Measurements from ENCODE around the gene PRR7. TPM values are rescaled to one million over a fixed set of nuclear protein-coding genes. Genes with fewer than 3 reads are reported as not detected.

PRR7 gene
- total RNA-seq, 1 donor from 2014 or later: 3.0 TPM

DNA sequence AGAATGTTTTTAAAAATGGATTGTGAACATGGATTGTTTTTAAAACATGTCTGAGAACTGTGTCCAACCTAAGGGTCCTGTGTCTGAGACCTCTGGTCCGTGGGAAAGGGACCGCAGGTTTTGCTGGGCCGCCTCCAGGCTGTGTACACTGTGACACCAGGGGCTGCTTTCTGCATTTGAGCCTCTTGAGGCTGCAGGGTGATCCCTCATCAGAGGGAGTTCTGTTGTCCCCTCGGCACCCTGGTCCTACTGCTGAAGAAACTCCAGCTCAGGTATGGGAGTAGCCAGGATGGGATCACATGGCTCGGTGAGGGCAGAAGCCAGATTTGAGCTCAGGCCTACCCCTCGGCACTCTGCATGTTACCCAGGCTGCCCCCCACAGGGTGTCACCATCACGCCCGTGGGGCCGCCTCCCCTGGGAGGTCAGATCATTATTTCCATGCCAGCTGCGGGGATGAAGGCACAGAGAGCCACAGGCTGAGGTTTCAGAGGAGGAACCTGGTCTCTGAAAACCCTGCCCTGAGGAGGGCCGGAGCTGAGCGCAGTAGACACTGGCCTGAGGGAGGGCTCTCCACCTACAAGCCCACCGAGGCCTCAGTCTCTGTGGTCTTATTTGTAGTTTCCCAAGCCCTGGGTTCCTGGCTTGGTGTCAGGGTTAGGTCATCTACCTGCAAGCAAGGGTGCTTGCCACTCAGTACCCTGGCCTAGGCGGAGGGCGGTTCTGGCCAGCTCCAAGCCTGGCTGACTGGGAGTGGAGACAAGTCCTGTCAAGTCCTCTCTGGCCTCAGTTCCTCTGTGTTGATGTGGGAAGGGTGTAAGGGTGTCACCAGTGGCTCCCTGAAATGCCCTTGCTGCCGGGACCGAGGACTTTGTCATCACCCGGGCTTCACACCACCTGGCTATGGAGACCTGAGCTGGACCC is 2.8 kb downstream of the PRR7 start:
- intact Hi-C loops (cut with micrococcal nuclease): no loop called here

- intact Hi-C loops (cut with micrococcal nuclease): no loop called here
These were observed 4.2 kb downstream of the PRR7 start for GRCh38 chr5:177450667-177451424.

- intact Hi-C loops (cut with micrococcal nuclease): no loop called here
These were observed 6.3 kb downstream of the PRR7 start for GRCh38 chr5:177452688-177453638.

- intact Hi-C loops (cut with micrococcal nuclease): loop anchor here (1.0 kb wide), 2 partner anchors 8 to 28 kb away; partner anchors contain the start of genes GRK6 and PRR7
These were observed 7.3 kb downstream of the PRR7 start for GRCh38 chr5:177453852-177454396.

GRCh38 chr5:177454397-177455035 is 7.9 kb downstream of the PRR7 start:
- intact Hi-C loops (cut with micrococcal nuclease): loop anchor here (1.0 to 5.0 kb wide), 4 partner anchors 8 to 322 kb away; partner anchors contain the start of genes GRK6, NSD1 and PRR7

DNA sequence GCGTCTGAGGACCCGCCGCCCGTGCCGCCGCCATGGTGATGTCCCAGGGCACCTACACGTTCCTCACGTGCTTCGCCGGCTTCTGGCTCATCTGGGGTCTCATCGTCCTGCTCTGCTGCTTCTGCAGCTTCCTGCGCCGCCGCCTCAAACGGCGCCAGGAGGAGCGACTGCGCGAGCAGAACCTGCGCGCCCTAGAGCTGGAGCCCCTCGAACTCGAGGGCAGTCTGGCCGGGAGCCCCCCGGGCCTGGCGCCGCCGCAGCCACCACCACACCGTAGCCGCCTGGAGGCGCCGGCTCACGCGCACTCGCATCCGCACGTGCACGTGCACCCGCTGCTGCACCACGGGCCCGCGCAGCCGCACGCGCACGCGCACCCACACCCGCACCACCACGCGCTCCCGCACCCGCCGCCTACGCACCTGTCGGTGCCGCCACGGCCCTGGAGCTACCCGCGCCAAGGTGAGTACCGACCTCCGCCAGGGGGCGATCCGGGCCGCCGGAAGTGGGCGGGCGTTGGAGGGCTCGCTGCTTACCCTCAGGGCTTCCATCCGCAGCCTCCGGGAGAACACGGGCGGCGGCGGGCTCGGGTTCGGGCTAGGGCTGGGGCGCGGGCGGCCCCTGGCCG is 8.5 kb downstream of the PRR7 start:
- intact Hi-C loops (cut with micrococcal nuclease): loop anchor here (1.0 to 5.0 kb wide), 2 partner anchors 143 to 323 kb away; partner anchors contain the start of gene NSD1

DNA sequence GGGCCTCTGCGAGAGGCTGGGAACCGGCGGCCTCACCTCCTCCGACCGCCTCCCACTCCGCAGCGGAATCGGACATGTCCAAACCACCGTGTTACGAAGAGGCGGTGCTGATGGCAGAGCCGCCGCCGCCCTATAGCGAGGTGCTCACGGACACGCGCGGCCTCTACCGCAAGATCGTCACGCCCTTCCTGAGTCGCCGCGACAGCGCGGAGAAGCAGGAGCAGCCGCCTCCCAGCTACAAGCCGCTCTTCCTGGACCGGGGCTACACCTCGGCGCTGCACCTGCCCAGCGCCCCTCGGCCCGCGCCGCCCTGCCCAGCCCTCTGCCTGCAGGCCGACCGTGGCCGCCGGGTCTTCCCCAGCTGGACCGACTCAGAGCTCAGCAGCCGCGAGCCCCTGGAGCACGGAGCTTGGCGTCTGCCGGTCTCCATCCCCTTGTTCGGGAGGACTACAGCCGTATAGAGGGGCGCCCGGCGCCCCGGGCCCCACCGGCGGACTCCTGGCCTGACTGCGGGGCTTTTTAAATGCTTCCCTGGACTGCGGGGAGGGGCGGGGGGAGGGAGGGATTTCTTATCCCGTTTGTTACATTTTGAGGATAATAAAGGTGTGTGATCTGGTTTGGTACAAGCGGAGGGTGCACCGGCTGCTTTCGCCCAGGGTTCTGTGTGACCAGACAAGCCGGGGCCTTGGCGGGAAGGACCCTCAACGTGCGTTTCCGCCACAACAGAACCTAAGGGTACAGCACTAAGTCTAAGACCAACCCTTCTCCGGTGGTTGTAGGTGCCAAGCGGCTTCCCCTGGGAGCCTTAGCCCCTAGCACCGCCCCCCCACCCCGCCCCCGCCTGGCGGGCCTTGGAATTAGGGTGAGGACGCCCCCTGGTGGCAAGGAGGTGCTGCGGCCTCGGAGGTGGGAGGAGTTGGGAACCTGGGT is 9.3 kb downstream of the PRR7 start:
- intact Hi-C loops (cut with micrococcal nuclease): loop anchor here (1.0 to 5.0 kb wide), 8 partner anchors 41 to 342 kb away; partner anchors contain the start of genes FAM193B, NSD1 and PDLIM7

DNA sequence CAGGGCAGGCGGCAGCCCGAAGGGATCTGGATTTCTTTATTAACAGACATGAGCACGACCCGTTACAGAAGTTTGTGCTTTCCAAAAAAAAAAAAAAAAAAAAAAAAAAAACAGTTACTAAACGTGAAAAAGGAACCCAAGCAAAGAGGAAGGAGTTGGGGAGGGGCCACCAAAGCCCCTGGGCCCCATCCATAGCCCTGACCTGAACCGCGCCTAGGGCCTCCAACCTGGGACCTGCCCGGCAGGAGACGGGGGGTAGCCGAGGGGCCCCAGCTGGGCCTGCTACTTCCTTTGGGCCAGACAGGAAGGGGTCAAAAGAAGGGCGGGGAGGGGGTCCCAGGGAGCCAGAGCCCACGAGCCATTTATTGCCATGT is 10.0 kb downstream of the PRR7 start:
- intact Hi-C loops (cut with micrococcal nuclease): loop anchor here (1.0 to 5.0 kb wide), 7 partner anchors 41 to 342 kb away; partner anchors contain the start of genes FAM193B, NSD1 and PDLIM7

- intact Hi-C loops (cut with micrococcal nuclease): loop anchor here (1.0 to 5.0 kb wide), 7 partner anchors 40 to 343 kb away; partner anchors contain the start of genes FAM193B, NSD1 and PDLIM7
These were observed 10.6 kb downstream of the PRR7 start for GRCh38 chr5:177456976-177457851.

DNA sequence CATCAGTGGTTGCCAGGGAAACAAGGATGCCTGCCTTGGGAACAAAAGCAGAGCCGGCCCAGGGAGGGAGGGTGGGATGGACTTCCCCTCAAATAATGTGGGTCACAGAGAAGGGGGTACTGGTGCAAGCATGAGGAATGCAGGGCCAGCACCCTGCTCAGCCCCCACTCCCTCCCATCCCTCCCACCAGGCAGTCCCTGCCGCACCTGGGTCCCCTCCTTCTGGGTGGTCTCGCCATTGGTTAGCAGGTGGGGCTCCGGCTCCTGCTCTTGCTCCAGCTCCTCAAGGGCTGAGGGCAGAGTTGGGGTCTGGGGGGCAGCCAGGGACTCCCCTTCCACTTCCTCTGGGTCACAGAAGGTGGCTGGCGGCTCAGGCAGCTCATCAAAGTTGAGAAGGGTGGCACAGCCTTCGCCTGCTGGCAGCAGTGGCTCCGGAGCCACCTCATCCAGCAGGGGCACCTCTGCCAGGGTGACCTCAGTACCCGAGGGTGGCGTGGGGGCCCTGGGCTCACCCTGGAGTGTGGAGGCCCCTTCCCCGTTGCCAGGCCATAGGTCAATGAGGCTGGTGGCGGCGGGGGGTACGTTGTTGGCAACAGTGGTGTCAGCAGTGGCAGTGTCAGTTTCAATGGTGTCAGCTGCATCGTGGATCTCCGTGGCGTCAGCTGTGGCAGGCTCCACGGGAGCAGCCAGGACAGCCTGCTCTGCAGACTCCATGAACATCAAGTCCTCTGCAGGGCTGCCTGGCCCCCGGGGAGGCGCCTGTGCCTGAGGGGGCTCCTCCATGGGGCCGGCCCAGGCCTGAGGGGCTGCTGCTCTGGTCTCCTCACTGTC is 11.5 kb downstream of the PRR7 start:
- intact Hi-C loops (cut with micrococcal nuclease): loop anchor here (2.0 to 5.0 kb wide), 2 partner anchors 97 to 326 kb away; partner anchors contain the start of genes FAM193B and NSD1

GRCh38 chr5:177458912-177459350 is 12.3 kb downstream of the PRR7 start:
- intact Hi-C loops (cut with micrococcal nuclease): loop anchor here (5.0 kb wide), 1 partner anchor 327 kb away; the partner anchor contains the start of gene NSD1

DNA sequence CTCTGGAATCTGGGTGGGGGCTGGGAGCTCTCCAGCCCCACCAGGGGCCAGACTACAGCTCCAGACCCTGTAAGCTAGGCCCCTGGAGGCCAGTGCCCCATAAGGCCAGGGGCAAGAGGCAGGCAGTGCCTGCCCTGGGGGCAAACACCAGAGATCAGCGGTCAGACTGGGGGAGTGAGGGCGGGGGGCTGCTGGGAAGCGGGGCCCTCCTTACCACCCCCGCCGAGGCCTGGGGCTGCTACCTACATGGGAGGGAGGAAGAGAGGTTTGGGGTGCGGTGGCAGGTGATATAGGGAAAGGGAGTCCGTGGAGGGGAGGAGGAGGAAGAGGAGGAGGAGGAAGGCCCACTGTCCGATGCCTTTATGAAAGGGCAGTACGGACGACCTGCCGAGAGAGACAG is 12.7 kb downstream of the PRR7 start:
- intact Hi-C loops (cut with micrococcal nuclease): loop anchor here (5.0 kb wide), 1 partner anchor 327 kb away; the partner anchor contains the start of gene NSD1

GRCh38 chr5:177459819-177460628 is 13.4 kb downstream of the PRR7 start:
- intact Hi-C loops (cut with micrococcal nuclease): loop anchor here (5.0 kb wide), 1 partner anchor 328 kb away; the partner anchor contains the start of gene NSD1

- intact Hi-C loops (cut with micrococcal nuclease): no loop called here
These were observed 15.5 kb downstream of the PRR7 start for GRCh38 chr5:177462021-177462670.

DNA sequence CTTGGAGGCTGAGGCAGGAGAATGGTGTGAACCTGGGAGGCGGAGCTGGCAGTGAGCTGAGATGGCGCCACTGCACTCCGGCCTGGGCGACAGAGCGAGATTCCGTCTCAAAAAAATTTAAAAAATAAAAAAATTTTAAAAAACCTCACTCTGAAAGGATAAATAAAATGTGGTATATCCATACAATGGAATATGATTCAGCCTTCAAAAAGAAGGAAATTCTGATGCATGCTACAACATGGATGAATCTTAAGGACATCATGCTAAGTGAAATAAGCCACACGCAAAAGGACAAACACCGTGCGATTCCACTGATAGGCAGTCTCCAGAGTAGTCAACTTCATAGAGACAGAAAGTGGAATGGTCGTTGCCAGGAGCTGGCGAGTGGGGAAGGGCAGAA is 18.4 kb downstream of the PRR7 start:
- intact Hi-C loops (cut with micrococcal nuclease): no loop called here
